ENCODE data around the gene ANO7. TPM values are rescaled to one million over a fixed set of nuclear protein-coding genes. Genes with fewer than 3 reads are reported as not detected.

ANO7 gene
- total RNA-seq, 1 donor from 2014 or later, result 0.45 TPM

DNA sequence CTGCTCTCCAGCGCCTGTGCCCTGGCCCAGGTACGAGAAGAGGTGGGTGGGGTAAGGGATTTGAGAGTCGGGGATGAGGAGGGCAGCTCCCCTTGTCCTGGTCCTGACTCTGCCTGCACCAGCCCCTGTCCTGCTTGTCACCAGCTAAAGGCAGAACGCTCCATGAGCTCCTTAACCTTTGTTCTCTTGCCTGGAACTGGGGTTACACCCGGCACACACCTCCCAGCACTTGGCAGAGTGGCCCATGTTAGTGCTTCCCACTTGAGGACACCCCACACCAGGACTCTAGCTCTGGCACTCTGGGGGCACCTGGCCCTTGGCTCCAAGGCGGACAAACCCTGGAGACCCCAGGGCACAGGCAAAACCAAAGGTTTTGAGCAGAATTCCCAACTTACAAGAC, 19.2 kb downstream of the ANO7 start:
- DNase-seq (ENCODE audit: low read depth), result no peak

GRCh38 chr2:241208058-241208457, 19.6 kb downstream of the ANO7 start:
- DNase-seq (ENCODE audit: low read depth), result no peak

DNA sequence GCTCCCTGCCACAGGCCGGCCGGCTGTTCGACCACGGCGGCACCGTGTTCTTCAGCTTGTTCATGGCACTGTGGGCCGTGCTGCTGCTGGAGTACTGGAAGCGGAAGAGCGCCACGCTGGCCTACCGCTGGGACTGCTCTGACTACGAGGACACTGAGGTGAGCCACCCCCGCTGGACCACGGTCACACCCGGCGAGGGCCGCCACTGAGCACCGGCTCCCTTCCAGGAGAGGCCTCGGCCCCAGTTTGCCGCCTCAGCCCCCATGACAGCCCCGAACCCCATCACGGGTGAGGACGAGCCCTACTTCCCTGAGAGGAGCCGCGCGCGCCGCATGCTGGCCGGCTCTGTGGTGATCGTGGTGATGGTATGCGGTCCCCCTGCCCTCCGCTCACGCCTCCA, 20.8 kb downstream of the ANO7 start:
- DNase-seq (ENCODE audit: low read depth), result no peak

GRCh38 chr2:241211276-241211675, 22.8 kb downstream of the ANO7 start:
- DNase-seq (ENCODE audit: low read depth), result no peak

GRCh38 chr2:241213041-241213440, 24.6 kb downstream of the ANO7 start:
- peak; percentile 88 for DNase-seq (ENCODE audit: low read depth)

- no peak for DNase-seq (ENCODE audit: low read depth)
These were observed 25.1 kb downstream of the ANO7 start for GRCh38 chr2:241213567-241213966.

DNA sequence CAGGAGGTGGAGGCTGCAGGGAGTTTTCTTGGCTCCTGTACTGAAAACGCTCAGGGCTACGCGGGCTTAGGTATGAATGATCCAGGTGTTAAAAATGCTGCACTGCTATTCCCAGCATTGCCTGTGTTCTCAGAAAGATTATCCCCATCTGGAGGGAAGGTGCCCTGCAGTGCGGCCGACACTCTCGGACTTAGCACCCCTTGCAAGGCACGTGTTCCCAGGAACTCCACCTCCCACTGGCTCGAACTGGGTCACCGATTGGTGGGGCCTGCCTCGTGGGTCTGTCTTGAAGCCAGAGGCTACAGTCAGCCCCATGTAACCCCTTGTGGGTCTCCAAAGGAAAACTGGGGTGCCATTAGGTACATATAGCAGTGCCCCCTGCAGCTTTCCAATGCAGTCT, 25.7 kb downstream of the ANO7 start:
- no peak for DNase-seq (ENCODE audit: low read depth)

DNA sequence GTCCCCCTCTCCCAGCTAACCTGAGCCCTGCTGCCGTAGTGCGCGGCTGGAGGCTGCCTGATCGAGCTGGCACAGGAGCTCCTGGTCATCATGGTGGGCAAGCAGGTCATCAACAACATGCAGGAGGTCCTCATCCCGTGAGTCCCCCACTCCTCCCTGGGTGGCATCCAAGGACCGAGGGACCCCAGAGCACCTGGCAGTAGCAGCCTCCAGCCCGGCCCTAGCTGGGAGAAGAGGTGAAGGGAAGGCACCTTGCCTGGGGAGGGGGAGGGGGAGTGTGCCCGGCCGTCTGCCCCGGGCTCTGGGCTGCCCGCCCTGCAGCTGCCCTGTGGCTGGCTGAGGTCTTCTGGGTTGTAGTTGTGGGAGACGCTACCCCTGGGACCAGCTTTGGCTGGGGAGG, 26.3 kb downstream of the ANO7 start:
- peak; percentile 11 for DNase-seq (ENCODE audit: low read depth)

- peak; percentile 68 for DNase-seq (ENCODE audit: low read depth)
These were observed 26.9 kb downstream of the ANO7 start for GRCh38 chr2:241215421-241215820.

- peak; percentile 30 for DNase-seq (ENCODE audit: low read depth)
These were observed 27.8 kb downstream of the ANO7 start for GRCh38 chr2:241216211-241216761.

DNA sequence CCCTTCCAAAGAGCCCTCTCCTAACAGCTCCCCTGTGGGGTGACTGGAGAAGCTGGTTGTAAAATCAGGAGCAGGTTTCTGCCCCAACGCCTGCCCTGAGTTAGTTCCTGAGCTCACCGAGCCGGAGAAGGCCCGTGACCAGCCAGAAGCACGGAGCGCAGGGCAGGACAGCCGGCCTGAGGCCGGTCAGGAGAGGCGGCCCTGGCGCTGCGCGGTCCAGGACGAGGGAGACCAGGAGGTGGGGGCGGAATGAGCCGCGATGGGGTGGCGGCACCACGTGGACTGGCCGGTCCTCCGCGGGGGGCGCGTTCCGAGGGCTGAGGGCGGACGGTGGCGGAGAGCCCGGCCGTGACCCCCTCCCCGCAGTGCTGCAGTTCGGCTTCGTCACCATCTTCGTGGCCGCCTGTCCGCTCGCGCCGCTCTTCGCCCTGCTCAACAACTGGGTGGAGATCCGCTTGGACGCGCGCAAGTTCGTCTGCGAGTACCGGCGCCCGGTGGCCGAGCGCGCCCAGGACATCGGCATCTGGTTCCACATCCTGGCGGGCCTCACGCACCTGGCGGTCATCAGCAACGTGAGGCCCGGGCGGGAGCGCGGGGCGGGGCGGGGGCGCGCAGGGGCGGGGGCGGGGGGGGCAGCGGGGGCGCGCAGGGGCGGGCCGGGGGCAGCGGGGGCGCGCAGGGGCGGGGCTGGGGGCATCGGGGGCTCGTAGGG, 29.0 kb downstream of the ANO7 start:
- peak; percentile 57 for DNase-seq (ENCODE audit: low read depth)

DNA sequence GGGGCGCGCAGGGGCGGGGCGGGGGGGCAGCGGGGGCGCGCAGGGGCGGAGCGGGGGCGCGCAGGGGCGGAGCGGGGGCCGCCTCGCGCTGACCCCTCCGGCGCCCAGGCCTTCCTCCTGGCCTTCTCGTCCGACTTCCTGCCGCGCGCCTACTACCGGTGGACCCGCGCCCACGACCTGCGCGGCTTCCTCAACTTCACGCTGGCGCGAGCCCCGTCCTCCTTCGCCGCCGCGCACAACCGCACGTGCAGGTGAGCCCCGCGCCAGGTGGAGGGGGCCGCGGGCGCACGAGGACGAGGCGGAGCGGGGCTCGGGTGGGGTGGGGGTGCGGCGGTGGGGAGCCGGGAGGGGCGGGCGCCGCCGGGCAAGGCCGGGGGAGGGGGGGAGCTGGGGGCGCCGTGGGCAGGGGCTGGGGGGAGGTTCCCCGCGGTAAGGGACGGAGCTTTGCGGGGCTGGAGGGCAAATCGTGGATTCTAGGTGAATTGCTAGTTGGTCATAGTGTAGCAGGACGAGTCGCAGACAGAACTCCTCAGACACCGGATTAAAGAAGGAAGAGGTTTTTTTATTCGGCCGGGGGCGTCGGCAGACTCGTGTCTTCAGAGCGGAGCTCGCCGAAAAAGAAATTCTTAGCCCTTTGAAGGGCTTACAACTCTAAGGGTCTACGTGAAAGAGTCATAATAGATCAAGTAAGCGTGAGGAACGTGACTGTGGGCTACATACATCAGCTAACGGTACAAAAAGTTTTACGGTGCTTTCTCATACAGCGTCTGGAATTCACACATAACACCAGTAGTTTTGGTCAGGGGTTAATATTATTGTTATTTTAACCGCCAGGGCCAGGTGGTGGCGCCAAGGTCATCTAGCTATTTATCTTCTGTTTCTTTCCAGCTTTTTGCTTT, 29.9 kb downstream of the ANO7 start:
- no peak for DNase-seq (ENCODE audit: low read depth)

GRCh38 chr2:241219030-241219382, 30.5 kb downstream of the ANO7 start:
- no peak for DNase-seq (ENCODE audit: low read depth)

GRCh38 chr2:241219856-241220356, 31.4 kb downstream of the ANO7 start:
- no peak for DNase-seq (ENCODE audit: low read depth)

GRCh38 chr2:241223211-241224017, 34.9 kb downstream of the ANO7 start:
- DNase-seq (ENCODE audit: low read depth), result no peak

DNA sequence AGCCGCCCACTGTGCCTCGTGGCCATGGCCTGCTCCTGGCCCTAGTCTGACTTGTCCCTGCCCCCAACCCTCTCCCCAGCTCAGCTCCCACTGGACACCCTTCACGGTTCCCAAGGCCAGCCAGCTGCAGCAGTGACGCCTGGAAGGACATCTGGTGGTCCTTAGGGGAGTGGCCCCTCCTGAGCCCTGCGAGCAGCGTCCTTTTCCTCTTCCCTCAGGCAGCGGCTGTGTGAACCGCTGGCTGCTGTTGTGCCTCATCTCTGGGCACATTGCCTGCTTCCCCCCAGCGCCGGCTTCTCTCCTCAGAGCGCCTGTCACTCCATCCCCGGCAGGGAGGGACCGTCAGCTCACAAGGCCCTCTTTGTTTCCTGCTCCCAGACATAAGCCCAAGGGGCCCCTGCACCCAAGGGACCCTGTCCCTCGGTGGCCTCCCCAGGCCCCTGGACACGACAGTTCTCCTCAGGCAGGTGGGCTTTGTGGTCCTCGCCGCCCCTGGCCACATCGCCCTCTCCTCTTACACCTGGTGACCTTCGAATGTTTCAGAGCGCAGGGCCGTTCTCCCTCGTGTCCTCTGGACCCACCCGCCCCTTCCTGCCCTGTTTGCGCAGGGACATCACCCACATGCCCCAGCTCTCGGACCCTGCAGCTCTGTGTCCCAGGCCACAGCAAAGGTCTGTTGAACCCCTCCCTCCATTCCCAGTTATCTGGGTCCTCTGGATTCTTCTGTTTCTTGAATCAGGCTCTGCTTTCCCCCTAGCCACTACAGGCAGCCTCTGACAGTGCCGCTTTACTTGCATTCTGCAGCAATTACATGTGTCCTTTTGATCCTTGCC, 35.8 kb downstream of the ANO7 start:
- no peak for DNase-seq (ENCODE audit: low read depth)

GRCh38 chr2:241224851-241225438, 36.5 kb downstream of the ANO7 start:
- no peak for DNase-seq (ENCODE audit: low read depth)

- no peak for DNase-seq (ENCODE audit: low read depth)
These were observed 37.1 kb downstream of the ANO7 start for GRCh38 chr2:241225545-241225944.

- no peak for DNase-seq (ENCODE audit: low read depth)
These were observed 37.5 kb downstream of the ANO7 start for GRCh38 chr2:241225983-241226382.

Data from myocyte (in vitro differentiated cells).